ENCODE measurements around the gene UBE2E2. TPM values are rescaled to one million over a fixed set of nuclear protein-coding genes. Genes with fewer than 3 reads are reported as not detected.

UBE2E2 gene
- total RNA-seq, 1 experiment from 2014 or later = 38.6 TPM

GRCh38 chr3:23320586-23321570 lies 117.8 kb downstream of the UBE2E2 start:
- Histone ChIP-seq H3K27ac (ENCODE audit: insufficient read length, low read depth, low read length) (no peak overlapping the region), H2BK5ac (ENCODE audit: insufficient read length, low read length) (no peak overlapping the region), H3K4me1 (ENCODE audit: insufficient read depth, low read length) (no peaks in the 10 kb centered on the region)

More at GRCh38 chr3:23320586-23321570, 117.8 kb downstream of the UBE2E2 start:
- no peak overlapping the region for H4K8ac ChIP-seq (replicated peaks; ENCODE audit: insufficient read length, low read depth, low read length)
- no peak overlapping the region for H3K4me2 ChIP-seq (ENCODE audit: insufficient read depth, insufficient read length, low read length)
- H2BK120ac ChIP-seq (ENCODE audit: low read depth, low read length, poor library complexity, severe bottlenecking) = no peak overlapping the region
- Mint-ChIP-seq H3K9me3 (peaks cover 5 to 10% of the 10 kb centered on the region in 2 experiments; a peak in 3 of 5 replicates), H3K27me3 (ENCODE audit: low read depth) (no peaks in the 10 kb centered on the region; the same call in 1 of the 2 replicates), H3K36me3 (ENCODE audit: insufficient read depth in 1 of 3, low read depth in 3 of 3) (peaks cover 7 to 12% (median 10%) of the 10 kb centered on the region in 3 experiments), H3K27ac (no peak overlapping the region; a peak in 1 of 7 replicates), H3K4me3 (no peak overlapping the region), H3K4me1 (peaks cover 2 to 4% of the 10 kb centered on the region in 2 experiments; a peak in 3 of 4 replicates)
- H3T11ph ChIP-seq (ENCODE audit: low read length) = no peak overlapping the region
- TF ChIP-seq CTCF (conservative IDR thresholded peaks at IDR 0.05) = no peak
- no peaks in the 10 kb centered on the region for H3K27me3 ChIP-seq (ENCODE audit: insufficient read depth, low read length)
- no peaks in the 10 kb centered on the region for H3K9me3 ChIP-seq (ENCODE audit: control insufficient read depth, low read depth, low read length)
- H2BK15ac ChIP-seq (ENCODE audit: low read depth, low read length) = no peak overlapping the region
- H3K23me2 ChIP-seq (ENCODE audit: insufficient read length, low read depth, low read length, poor library complexity, severe bottlenecking) = no peaks in the 10 kb centered on the region
- H2BK12ac ChIP-seq (ENCODE audit: insufficient read length, low read depth, low read length) = no peak overlapping the region
- H4K5ac ChIP-seq (ENCODE audit: insufficient read length, low read depth, low read length) = no peak overlapping the region
- H3K18ac ChIP-seq (ENCODE audit: insufficient read length, low read depth, low read length) = no peak overlapping the region
- no peaks in the 10 kb centered on the region for H4K20me1 ChIP-seq (ENCODE audit: control insufficient read depth, insufficient read depth, insufficient read length)
- no peak overlapping the region for H3K56ac ChIP-seq (ENCODE audit: insufficient read length, low read depth, low read length)
- no peaks in the 10 kb centered on the region for H3K79me1 ChIP-seq (ENCODE audit: insufficient read depth, low read depth, low read length, poor library complexity, severe bottlenecking)
- no peak overlapping the region for H3K14ac ChIP-seq (ENCODE audit: insufficient read depth, low read length)
- no peak overlapping the region for H2AFZ ChIP-seq (ENCODE audit: low read length)
- no peak overlapping the region for H3K4ac ChIP-seq (ENCODE audit: low read depth, low read length)
- no CpG with 5 or more reads among the region's 10 CpGs for WGBS (ENCODE audit: extremely low coverage, insufficient read length, low lambda C conversion rate)
- no peak overlapping the region for H3K9ac ChIP-seq (ENCODE audit: extremely low read depth, insufficient read length, low read length)
- H2AK5ac ChIP-seq (ENCODE audit: insufficient read length, low read length) = no peak overlapping the region
- no peak overlapping the region for H3K23ac ChIP-seq (ENCODE audit: insufficient read length, low read depth, low read length)
- DNase-seq = no peak
- no peaks in the 10 kb centered on the region; the same call in 1 of the 2 replicates for H3K79me2 ChIP-seq (ENCODE audit: insufficient read depth, low read length)
- no peak overlapping the region for H4K91ac ChIP-seq (ENCODE audit: insufficient read length, low read depth, low read length)
- no peak overlapping the region for H2BK20ac ChIP-seq (ENCODE audit: low read depth, low read length, poor library complexity, severe bottlenecking)

Data from H9 (cell line).